IMR-90 (cell line): Measurements from ENCODE around the gene ANTXRL. TPM values are rescaled to one million over a fixed set of nuclear protein-coding genes. Genes with fewer than 3 reads are reported as not detected.

Experiments used
- ATAC-seq: fragments of 200-7000 bp; cut with Tn5 transposase; 2 replicates; pipeline ENCODE4 v1.9.1; 2020; ENCODE audit warnings: low read depth, mild to moderate bottlenecking, moderate library complexity
- BruUV-seq: library from RNA; stranded (reverse); fragments of 400-500 nt; replicated peaks from 2 replicates; lab custom pipeline; 2021; lab: Mats Ljungman, UMichigan
- CTCF ChIA-PET: fragments of 300-600 bp; formaldehyde crosslinking; extraction: SDS; loops from one replicate; lab custom pipeline; 2021; ENCODE audit warnings: antibody characterized with exemption; lab: Yijun Ruan, JAX
- POLR2A ChIA-PET: fragments of 300-600 bp; sonication (Branson Sonifier 250); formaldehyde crosslinking; loops from one replicate; lab custom pipeline; 2022; ENCODE audit warnings: antibody characterized with exemption; ENCODE audit not compliant: unreplicated experiment; lab: Charles Lee
- DNase-seq: peaks from one replicate; pipeline ENCODE4 v3.0.0; 2013
- H2AFZ ChIP-seq: replicated peaks from 2 replicates; pipeline ENCODE3; 2013; ENCODE audit warnings: low read length, mild to moderate bottlenecking; ENCODE audit not compliant: poor library complexity
- H2AK5ac ChIP-seq: 2 replicates; pipeline ENCODE4 v1.6.1; 2013; ENCODE audit warnings: low read depth, low read length, inconsistent platforms
- H2AK9ac ChIP-seq: replicated peaks from 2 replicates; pipeline ENCODE3; 2013; ENCODE audit warnings: mild to moderate bottlenecking, low read depth, low read length, moderate library complexity; ENCODE audit not compliant: poor library complexity
- H2BK120ac ChIP-seq: 2 replicates; pipeline ENCODE4 v1.6.1; 2013; ENCODE audit warnings: low read depth, low read length, inconsistent platforms
- H2BK15ac ChIP-seq: 3 replicates; pipeline ENCODE4 v1.6.1; 2013; ENCODE audit warnings: low read depth, low read length, inconsistent platforms
- H2BK20ac ChIP-seq: 2 replicates; pipeline ENCODE4 v1.6.1; 2013; ENCODE audit warnings: low read depth, mild to moderate bottlenecking, inconsistent platforms, low read length, moderate library complexity
- H2BK5ac ChIP-seq: 2 replicates; pipeline ENCODE4 v1.6.1; 2013; ENCODE audit warnings: mild to moderate bottlenecking, low read depth, low read length, inconsistent platforms; ENCODE audit not compliant: poor library complexity, severe bottlenecking
- H3K14ac ChIP-seq: replicated peaks from 2 replicates; pipeline ENCODE4 v1.6.1; 2013; ENCODE audit warnings: low read depth, low read length, inconsistent platforms
- H3K18ac ChIP-seq: 2 replicates; pipeline ENCODE4 v1.6.1; 2013; ENCODE audit warnings: low read depth, low read length, control low read depth
- H3K23ac ChIP-seq: 2 replicates; pipeline ENCODE4 v1.6.1; 2013; ENCODE audit warnings: low read depth, low read length, inconsistent platforms
- H3K27ac ChIP-seq: 2 replicates; pipeline ENCODE4 v1.5.1; 2013; ENCODE audit warnings: mild to moderate bottlenecking, control low read depth, low read length; ENCODE audit not compliant: insufficient read depth
- H3K27me3 ChIP-seq: 2 replicates; pipeline ENCODE4 v1.6.1; 2013; ENCODE audit warnings: low read length; ENCODE audit not compliant: control insufficient read depth, insufficient read depth
- H3K36me3 ChIP-seq: 2 replicates; pipeline ENCODE4 v1.6.1; 2013; ENCODE audit warnings: low read length, mixed read lengths; ENCODE audit not compliant: control insufficient read depth, insufficient read depth
- H3K4ac ChIP-seq: 2 replicates; pipeline ENCODE4 v1.6.1; 2013; ENCODE audit warnings: low read depth, low read length, inconsistent platforms
- H3K4me1 ChIP-seq: 2 replicates; pipeline ENCODE4 v1.6.1; 2013; ENCODE audit warnings: low read length, mixed read lengths; ENCODE audit not compliant: control insufficient read depth, insufficient read depth
- H3K4me2 ChIP-seq: 2 replicates; pipeline ENCODE4 v1.6.1; 2013; ENCODE audit warnings: low read depth, mild to moderate bottlenecking, control low read depth, low read length, moderate library complexity
- H3K4me3 ChIP-seq: 2 replicates; pipeline ENCODE4 v1.5.1; 2013; ENCODE audit warnings: low read depth, mild to moderate bottlenecking, control low read depth, low read length, moderate library complexity; ENCODE audit not compliant: insufficient read depth
- H3K56ac ChIP-seq: 2 replicates; pipeline ENCODE4 v1.6.1; 2013; ENCODE audit warnings: low read length, inconsistent platforms; ENCODE audit not compliant: insufficient read depth; ENCODE audit errors: extremely low read depth
- H3K79me1 ChIP-seq, 2 experiments: 2 replicates each; pipeline ENCODE4 v1.6.1; 2013; ENCODE audit warnings: low read length in 2 of 2, inconsistent platforms in 1 of 2, low read depth in 1 of 2
- H3K9ac ChIP-seq: 2 replicates; pipeline ENCODE4 v1.6.1; 2013; ENCODE audit warnings: low read depth, low read length, control low read depth
- H3K9me1 ChIP-seq: 2 replicates; pipeline ENCODE4 v1.6.1; 2013; ENCODE audit warnings: low read length, inconsistent platforms; ENCODE audit not compliant: insufficient read depth
- H3K9me3 ChIP-seq: 2 replicates; pipeline ENCODE4 v1.6.1; 2013; ENCODE audit warnings: low read length; ENCODE audit not compliant: control insufficient read depth, insufficient read depth
- H4K20me1 ChIP-seq: 2 replicates; pipeline ENCODE4 v1.6.1; 2013; ENCODE audit warnings: low read length, inconsistent platforms; ENCODE audit not compliant: insufficient read depth
- H4K5ac ChIP-seq: 2 replicates; pipeline ENCODE4 v1.6.1; 2013; ENCODE audit warnings: mild to moderate bottlenecking, low read depth, low read length, control low read depth
- H4K8ac ChIP-seq, 2 experiments: 2 replicates each; pipeline ENCODE4 v1.6.1; 2013; ENCODE audit warnings: low read depth in 2 of 2, low read length in 2 of 2, control low read depth in 1 of 2, inconsistent platforms in 1 of 2
- H4K91ac ChIP-seq: 2 replicates; pipeline ENCODE4 v1.6.1; 2013; ENCODE audit warnings: low read depth, low read length, inconsistent platforms; ENCODE audit not compliant: insufficient read depth
- BHLHE40 ChIP-seq: fragments of 150-350 bp; IDR thresholded peaks from 2 replicates; pipeline ENCODE4 v1.6.1; 2016; ENCODE audit warnings: mild to moderate bottlenecking, low read depth, low read length
- CEBPB ChIP-seq: IDR thresholded peaks from 2 replicates; pipeline ENCODE4 v1.6.1; 2012; ENCODE audit warnings: low read depth, low read length, improper control_type of control experiment
- CHD1 ChIP-seq: IDR thresholded peaks from 2 replicates; pipeline ENCODE4 v1.6.1; 2012; ENCODE audit warnings: low read depth, low read length, improper control_type of control experiment
- FOS ChIP-seq: fragments of 150-350 bp; IDR thresholded peaks from 2 replicates; pipeline ENCODE4 v1.6.1; 2016; ENCODE audit warnings: low read depth, low read length
- MXI1 ChIP-seq: IDR thresholded peaks from 2 replicates; pipeline ENCODE4 v1.6.1; 2012; ENCODE audit warnings: low read depth, mild to moderate bottlenecking, low read length, moderate library complexity, borderline replicate concordance
- NFE2L2 ChIP-seq: fragments of 150-350 bp; IDR thresholded peaks from 2 replicates; pipeline ENCODE4 v1.6.1; 2016; ENCODE audit warnings: low read depth, mild to moderate bottlenecking, low read length
- POLR2A ChIP-seq: IDR thresholded peaks from 2 replicates; pipeline ENCODE4 v1.6.1; 2012; ENCODE audit warnings: mild to moderate bottlenecking, low read depth, low read length
- RAD21 ChIP-seq: IDR thresholded peaks from 2 replicates; pipeline ENCODE4 v1.6.1; 2012; ENCODE audit warnings: low read length, improper control_type of control experiment
- RCOR1 ChIP-seq: IDR thresholded peaks from 2 replicates; pipeline ENCODE4 v1.6.1; 2012; ENCODE audit warnings: mild to moderate bottlenecking, low read length, improper control_type of control experiment; ENCODE audit not compliant: insufficient replicate concordance
- SMC3 ChIP-seq: fragments of 150-350 bp; IDR thresholded peaks from 2 replicates; pipeline ENCODE4 v1.6.1; 2016; ENCODE audit warnings: low read depth, mild to moderate bottlenecking, antibody characterized with exemption, low read length, moderate library complexity
- USF2 ChIP-seq: fragments of 150-350 bp; IDR thresholded peaks from 2 replicates; pipeline ENCODE4 v1.6.1; 2017; ENCODE audit warnings: mild to moderate bottlenecking, antibody characterized with exemption, low read length, low read depth
- WGBS, 2 experiments: methylation state at CpG; one replicate each; pipeline versions ENCODE4 v1.1.5 to v1.1.7; 2013; ENCODE audit warnings: missing lambda C conversion rate in 2 of 2; ENCODE audit not compliant: insufficient read length in 1 of 2; ENCODE audit errors: extremely low coverage in 2 of 2; 5-methylcytosine and 5-hydroxymethylcytosine counted together
- dilution Hi-C: fragments of 300-500 bp; cut with HindIII; formaldehyde crosslinking; loops from one replicate; pipeline ENCODE4 v1.14.3; 2018; ENCODE audit warnings: low sequenced_read_pairs; ENCODE audit not compliant: unreplicated experiment
- in situ Hi-C: fragments of 300-500 bp; cut with MboI; formaldehyde crosslinking; loops from 3 replicates; pipeline ENCODE4 v1.14.3; 2019; ENCODE audit warnings: low sequenced_read_pairs, inconsistent platforms, mixed read lengths
- intact Hi-C: fragments of 100-400 bp; cut with micrococcal nuclease; formaldehyde crosslinking; loops from 2 replicates; pipeline ENCODE4 v1.10.0; 2022
- polyA plus RNA-seq, 3 experiments: library from polyadenylated mRNA; depleted of rRNA; stranded (reverse); fragments of >200 nt; gene quantifications; 2 replicates each; pipeline ENCODE4 v1.2.3, GENCODE V29; 2012; ENCODE audit warnings: low replicate concordance in 1 of 3
- total RNA-seq: library from RNA; depleted of rRNA; stranded (reverse); fragments of >200 nt; gene quantifications from 2 replicates; pipeline ENCODE4 v1.2.3, GENCODE V29; 2012
- TF ChIP-seq, protein P1 (sequence below): conservative IDR thresholded peaks from 2 replicates; pipeline ENCODE4 v1.5.1; 2012; ENCODE audit warnings: mild to moderate bottlenecking, low read depth, low read length, improper control_type of control experiment

ANTXRL gene
- total and polyA plus RNA-seq, 2 of the 4 experiments (the other 2 are of a cell fraction) = not detected

GRCh38 chr10:46304062-46304461 is 17.3 kb downstream of the ANTXRL start:
- Histone ChIP-seq H3K4me3 (no peak overlapping the region), H3K36me3 (no peaks in the 10 kb centered on the region), H3K27me3 (peaks cover 6% of the 10 kb centered on the region; the same call in 1 of the 2 replicates), H3K4me2 (no peak overlapping the region), H2BK5ac (no peak overlapping the region), H3K4ac (no peak overlapping the region), H2AK5ac (no peak overlapping the region), H3K14ac (0 out of 2 replicates have a peak overlapping the region, but pooled peaks have one; percentile 40), H3K9me3 (no peaks in the 10 kb centered on the region), H2BK20ac (no peak overlapping the region), H3K56ac (no peak overlapping the region), H3K18ac (no peak overlapping the region), H3K9me1 (no peaks in the 10 kb centered on the region; the same call in 1 of the 2 replicates), H4K20me1 (no peaks in the 10 kb centered on the region), H4K5ac (no peak overlapping the region), H2AFZ (no peak overlapping the region), H2BK120ac (no peak overlapping the region), H2BK15ac (no peak overlapping the region), H2AK9ac (no peak overlapping the region), H3K9ac (no peak overlapping the region), H4K8ac (no peak overlapping the region), H3K79me1 (no peaks in the 10 kb centered on the region), H4K91ac (no peak overlapping the region), H3K4me1 (peaks cover 2% of the 10 kb centered on the region; the same call in 1 of the 2 replicates), H3K27ac (no peak overlapping the region), H3K23ac (no peak overlapping the region)
- TF ChIP-seq FOS (no peak), USF2 (no peak), POLR2A (no peak), MXI1 (no peak), NFE2L2 (no peak), RCOR1 (no peak), SMC3 (no peak), CEBPB (no peak), RAD21 (no peak), BHLHE40 (no peak), CHD1 (no peak)
- TF ChIP-seq, protein P1, sequence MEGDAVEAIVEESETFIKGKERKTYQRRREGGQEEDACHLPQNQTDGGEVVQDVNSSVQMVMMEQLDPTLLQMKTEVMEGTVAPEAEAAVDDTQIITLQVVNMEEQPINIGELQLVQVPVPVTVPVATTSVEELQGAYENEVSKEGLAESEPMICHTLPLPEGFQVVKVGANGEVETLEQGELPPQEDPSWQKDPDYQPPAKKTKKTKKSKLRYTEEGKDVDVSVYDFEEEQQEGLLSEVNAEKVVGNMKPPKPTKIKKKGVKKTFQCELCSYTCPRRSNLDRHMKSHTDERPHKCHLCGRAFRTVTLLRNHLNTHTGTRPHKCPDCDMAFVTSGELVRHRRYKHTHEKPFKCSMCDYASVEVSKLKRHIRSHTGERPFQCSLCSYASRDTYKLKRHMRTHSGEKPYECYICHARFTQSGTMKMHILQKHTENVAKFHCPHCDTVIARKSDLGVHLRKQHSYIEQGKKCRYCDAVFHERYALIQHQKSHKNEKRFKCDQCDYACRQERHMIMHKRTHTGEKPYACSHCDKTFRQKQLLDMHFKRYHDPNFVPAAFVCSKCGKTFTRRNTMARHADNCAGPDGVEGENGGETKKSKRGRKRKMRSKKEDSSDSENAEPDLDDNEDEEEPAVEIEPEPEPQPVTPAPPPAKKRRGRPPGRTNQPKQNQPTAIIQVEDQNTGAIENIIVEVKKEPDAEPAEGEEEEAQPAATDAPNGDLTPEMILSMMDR = no peak
- BruUV-seq = no TSS peak
- in situ Hi-C loops = no loop called here
- dilution Hi-C loops = no loop called here
- POLR2A ChIA-PET = no interaction called here
- DNase-seq (no peak), ATAC-seq (no peak)
- no CpG with 5 or more reads among the region's 3 CpGs for WGBS, 2 experiments
- CTCF ChIA-PET = no interaction called here
- intact Hi-C loops = no loop called here
